Measurements from ENCODE around the gene GORASP2.

DNA sequence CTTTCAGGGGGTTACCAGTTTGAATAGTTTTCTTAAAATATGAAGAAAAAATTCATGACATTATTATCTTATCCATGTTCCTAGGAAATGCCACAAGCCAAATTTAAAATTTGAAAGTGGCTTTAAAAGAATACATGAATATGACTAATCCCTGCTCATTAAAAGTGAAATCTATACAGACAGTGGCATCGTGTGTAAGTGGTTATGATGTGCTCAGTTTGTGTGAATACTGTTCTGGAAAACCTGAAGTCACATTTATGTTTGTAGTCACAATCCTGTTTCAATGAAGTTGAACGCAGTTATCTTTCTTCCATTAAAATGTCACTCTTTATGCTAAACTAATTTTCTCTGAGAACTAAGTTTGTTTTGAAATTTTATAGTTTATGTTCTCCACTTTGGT lies 75.8 kb downstream of the GORASP2 start:
- TF ChIP-seq CTCF (IDR thresholded peaks at IDR 0.05), result no peak
- TF ChIP-seq POLR2A (IDR thresholded peaks at IDR 0.05), result no peak

Measured in heart left ventricle (tissue), 13 donors.